Activated T-helper 1 cell treated with anti-CD3 and anti-CD28 coated beads, Interleukin-2, amount 50 U/mL, for 16 hours (primary cell): ENCODE measurements around the gene MIB2.
"Not testable (repeated sequence)": the region's sequence is repeated elsewhere in the genome, so short reads cannot be mapped to it uniquely, and the experiment has no call there.

Experiments used
- DNase-seq, 2 donors: peaks; one replicate each; pipeline ENCODE4 v3.0.0-alpha.2; 2020; ENCODE audit warnings: low read depth in 1 of 2, low spot score in 1 of 2

Gene MIB2

GRCh38 chr1:1626207-1627141, 11.2 kb downstream of the MIB2 start:
- DNase-seq, result no peak

- no peak for DNase-seq
Observed at GRCh38 chr1:1627261-1627828, 12.0 kb downstream of the MIB2 start.

- no peak for DNase-seq
Observed at GRCh38 chr1:1627829-1628753, 12.8 kb downstream of the MIB2 start.

- no peak for DNase-seq
Observed at GRCh38 chr1:1628754-1629429, 13.6 kb downstream of the MIB2 start.

- DNase-seq, result peak; percentile 46 to 56
Observed at GRCh38 chr1:1629430-1630190, 14.3 kb downstream of the MIB2 start.

- DNase-seq, result peak; percentile 82 to 90
Observed at GRCh38 chr1:1630191-1630964, 15.1 kb downstream of the MIB2 start.

- DNase-seq, result no peak
Observed at GRCh38 chr1:1630965-1631781, 15.9 kb downstream of the MIB2 start.

- DNase-seq, result no peak
Observed at GRCh38 chr1:1631782-1632420, 16.6 kb downstream of the MIB2 start, which contains the start of gene MMP23B. Gene MMP23B (plus strand): TSS chr1:1632173. CDS start chr1:1632219, 46 bp downstream.

- not testable (repeated sequence) for DNase-seq
Observed at GRCh38 chr1:1633409-1633808, 18.1 kb downstream of the MIB2 start.

- not testable (repeated sequence) for DNase-seq
Observed at GRCh38 chr1:1634613-1635012, 19.3 kb downstream of the MIB2 start.

GRCh38 chr1:1636621-1637478, 21.6 kb downstream of the MIB2 start:
- not testable (repeated sequence) for DNase-seq

GRCh38 chr1:1637479-1637875, 22.2 kb downstream of the MIB2 start:
- DNase-seq, result not testable (repeated sequence)

GRCh38 chr1:1638528-1638927, 23.2 kb downstream of the MIB2 start:
- not testable (repeated sequence) for DNase-seq

- DNase-seq, result not testable (repeated sequence)
Observed at GRCh38 chr1:1639368-1639767, 24.1 kb downstream of the MIB2 start.

GRCh38 chr1:1640081-1640480, 24.8 kb downstream of the MIB2 start:
- not testable (repeated sequence) for DNase-seq

- DNase-seq, result not testable (repeated sequence)
Observed at GRCh38 chr1:1640711-1641461, 25.6 kb downstream of the MIB2 start.
